Activated T-cell treated with anti-CD3 and anti-CD28 coated beads, Interleukin-2, amount 50 U/mL, for 72 hours (primary cell): ENCODE data around the gene TGIF1. TPM values are rescaled to one million over a fixed set of nuclear protein-coding genes. Genes with fewer than 3 reads are reported as not detected.

Source experiments
- ATAC-seq, 2 donors: fragments of 150-1000 bp; cut with Tn5 transposase; replicated peaks in 1 of 2; 2 replicates each; pipeline ENCODE4 v1.10.0; 2021; ENCODE audit warnings: moderate library complexity in 2 of 2, mild to moderate bottlenecking in 1 of 2
- DNase-seq, 2 donors: peaks; one replicate each; pipeline ENCODE4 v3.0.0; 2021 to 2022; ENCODE audit warnings: mixed read lengths in 1 of 2
- H3K27ac Mint-ChIP-seq: one replicate; pipeline ENCODE4 v1.8.0; 2022; ENCODE audit warnings: mild to moderate bottlenecking, moderate library complexity, mixed read lengths
- H3K27me3 Mint-ChIP-seq: one replicate; pipeline ENCODE4 v1.8.0; 2022; ENCODE audit warnings: low read depth, mixed read lengths
- H3K36me3 Mint-ChIP-seq, 2 donors: one replicate each; pipeline ENCODE4 v1.8.0; 2022; ENCODE audit warnings: mixed read lengths in 2 of 2, mild to moderate bottlenecking in 1 of 2; ENCODE audit not compliant: insufficient read depth in 2 of 2
- H3K4me1 Mint-ChIP-seq: one replicate; pipeline ENCODE4 v1.8.0; 2022; ENCODE audit warnings: low read depth, mixed read lengths
- H3K4me3 Mint-ChIP-seq, 2 donors: one replicate each; pipeline ENCODE4 v1.8.0; 2022; ENCODE audit warnings: mild to moderate bottlenecking in 2 of 2, mixed read lengths in 2 of 2, moderate library complexity in 2 of 2
- H3K9me3 Mint-ChIP-seq, 2 donors: one replicate each; pipeline ENCODE4 v1.8.0; 2022; ENCODE audit warnings: mixed read lengths in 2 of 2
- total RNA-seq, 2 donors: library from RNA; stranded (reverse); gene quantifications; one replicate each; pipeline ENCODE4 v1.2.3, GENCODE V29; 2022

Gene TGIF1
- total RNA-seq, 2 donors from 2014 or later, result 60.0 to 70.0 TPM

DNA sequence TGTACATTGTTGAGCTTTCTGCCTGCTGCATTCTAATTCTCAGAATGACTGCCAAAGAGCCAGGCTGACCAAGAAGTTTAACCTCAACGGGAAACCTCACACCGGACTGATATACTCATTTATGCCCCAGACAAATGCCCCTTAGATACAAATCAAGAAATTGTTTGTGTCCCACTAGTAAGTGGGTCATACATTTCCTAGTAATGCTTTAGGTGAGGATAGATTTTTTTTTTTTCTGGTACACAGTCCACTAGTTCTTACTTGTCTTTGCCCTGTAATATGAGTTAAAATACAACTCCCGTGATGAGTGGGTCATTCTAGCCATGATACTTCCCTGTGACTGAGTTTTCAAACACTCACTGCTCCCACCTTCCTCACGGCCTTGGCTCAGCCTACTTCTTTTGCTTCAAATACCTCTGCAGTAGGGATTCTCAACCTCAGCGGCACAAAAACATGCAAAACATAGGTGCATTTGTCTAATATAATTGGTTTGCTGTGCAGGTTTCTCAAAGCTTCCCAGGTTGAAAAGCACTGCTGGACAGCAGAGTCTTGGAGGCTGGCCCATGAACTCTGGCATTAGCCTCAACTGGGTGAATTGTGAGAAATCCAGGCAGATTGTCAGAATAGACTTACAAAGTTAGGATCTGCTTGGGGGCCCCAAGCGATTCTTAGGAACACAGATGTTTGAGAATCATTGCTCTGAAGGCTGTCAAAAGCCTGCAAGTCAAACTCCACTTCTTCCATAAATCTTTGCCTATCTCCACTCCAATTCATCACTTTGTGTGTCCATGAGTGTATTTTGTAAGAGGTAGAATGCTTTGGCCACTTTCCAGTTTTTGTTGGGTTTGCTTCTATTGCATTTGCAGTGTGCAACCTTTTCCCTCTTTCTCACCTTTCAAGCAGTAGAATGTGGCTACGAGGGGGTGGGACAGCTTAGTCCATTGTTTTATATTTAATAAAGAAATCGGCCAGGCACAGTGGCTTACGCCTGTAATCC, 35.5 kb downstream of the TGIF1 start:
- Mint-ChIP-seq H3K9me3 (no peaks in the 10 kb centered on the region), H3K27ac (no peak overlapping the region), H3K4me1 (peaks cover 11% of the 10 kb centered on the region), H3K36me3 (peaks cover 0 to 1% of the 10 kb centered on the region in 2 donors), H3K27me3 (peaks cover 9% of the 10 kb centered on the region), H3K4me3 (no peak overlapping the region)
- ATAC-seq, result peak; percentile 72 to 83
- DNase-seq, result peak in 1 of 2 donors; percentile 16

DNA sequence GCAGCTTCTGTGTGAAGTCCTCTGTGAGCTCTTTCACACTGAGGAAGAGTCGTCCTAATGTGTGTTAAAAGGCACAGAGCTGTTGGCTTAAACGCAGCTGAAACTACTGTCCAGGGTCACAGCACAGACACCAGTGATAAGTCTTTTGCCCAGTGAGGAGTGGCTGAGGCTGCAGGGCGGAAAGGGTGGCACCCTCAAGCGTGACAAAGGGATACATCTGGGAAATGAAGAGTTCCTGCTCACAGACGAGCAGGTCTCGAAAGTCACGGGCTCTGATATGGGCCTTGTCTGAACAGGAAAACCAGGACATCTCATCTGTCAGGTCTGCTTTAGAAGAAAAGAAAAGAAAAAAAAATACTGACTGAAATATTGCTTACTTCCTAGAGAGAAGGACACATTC, 36.5 kb downstream of the TGIF1 start:
- DNase-seq (no peak), ATAC-seq (no peak)
- H3K4me3 Mint-ChIP-seq, result no peak overlapping the region
- H3K27ac Mint-ChIP-seq, result no peak overlapping the region
- peaks cover 0 to 1% of the 10 kb centered on the region in 2 donors for H3K36me3 Mint-ChIP-seq
- peaks cover 9% of the 10 kb centered on the region for H3K27me3 Mint-ChIP-seq
- H3K9me3 Mint-ChIP-seq, result no peaks in the 10 kb centered on the region
- H3K4me1 Mint-ChIP-seq, result peaks cover 11% of the 10 kb centered on the region

DNA sequence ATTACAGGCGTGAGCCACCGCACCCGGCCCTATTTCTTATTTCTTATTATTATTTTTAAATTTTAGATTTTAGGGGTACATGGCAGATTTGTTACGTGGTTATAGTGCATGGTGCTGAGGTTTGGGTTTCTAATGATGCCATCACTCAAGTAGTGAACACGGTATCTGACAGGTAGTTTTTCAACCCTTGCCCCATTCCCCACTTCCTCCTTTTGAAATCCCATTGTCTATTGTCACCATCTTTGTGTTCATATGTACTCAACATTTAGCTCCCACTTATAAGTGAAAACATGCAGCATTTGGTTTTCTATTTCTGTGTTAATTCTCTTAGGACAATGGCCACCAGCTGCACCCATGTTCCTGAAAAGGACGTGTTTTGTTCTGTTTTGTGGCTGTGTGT, 39.5 kb downstream of the TGIF1 start:
- ATAC-seq, result no peak
- Mint-ChIP-seq H3K4me3 (no peak overlapping the region), H3K27ac (no peak overlapping the region), H3K36me3 (peaks cover 0 to 1% of the 10 kb centered on the region in 2 donors), H3K9me3 (no peaks in the 10 kb centered on the region), H3K27me3 (peaks cover 37% of the 10 kb centered on the region), H3K4me1 (peaks cover 24% of the 10 kb centered on the region)
- DNase-seq, result no peak

DNA sequence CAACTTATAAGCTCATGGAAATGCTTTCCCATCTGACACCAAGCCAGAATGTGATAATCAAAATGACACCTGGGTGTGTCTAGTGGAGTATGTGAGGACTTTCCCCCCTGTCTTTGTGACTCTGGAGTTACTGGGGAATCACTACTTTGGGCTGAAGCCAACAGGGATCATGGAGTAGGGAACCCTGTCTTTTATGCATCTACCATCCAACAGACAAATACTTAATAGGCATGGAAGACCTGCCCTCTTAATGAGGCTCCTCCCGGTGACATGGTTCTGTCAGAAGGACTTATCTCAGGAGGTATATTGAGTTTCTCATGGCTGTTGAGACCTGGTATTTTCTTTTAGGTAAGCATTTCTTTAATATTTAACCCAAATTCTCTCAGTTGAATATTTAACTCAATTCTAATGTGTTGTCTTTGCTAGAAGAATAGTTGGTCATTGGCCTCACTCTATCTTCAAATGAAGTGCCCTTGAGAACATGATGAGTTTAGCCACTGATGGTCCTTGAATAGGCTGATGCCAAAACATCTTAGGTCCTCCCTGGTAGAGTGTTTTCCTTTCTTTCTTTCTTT, 42.1 kb downstream of the TGIF1 start:
- peaks cover 18% of the 10 kb centered on the region for H3K4me1 Mint-ChIP-seq
- H3K27me3 Mint-ChIP-seq, result peaks cover 37% of the 10 kb centered on the region
- no peak for DNase-seq
- H3K4me3 Mint-ChIP-seq, result no peak overlapping the region
- H3K9me3 Mint-ChIP-seq, result no peaks in the 10 kb centered on the region
- ATAC-seq, result no peak
- peaks cover 0 to 1% of the 10 kb centered on the region in 2 donors for H3K36me3 Mint-ChIP-seq
- H3K27ac Mint-ChIP-seq, result no peak overlapping the region

DNA sequence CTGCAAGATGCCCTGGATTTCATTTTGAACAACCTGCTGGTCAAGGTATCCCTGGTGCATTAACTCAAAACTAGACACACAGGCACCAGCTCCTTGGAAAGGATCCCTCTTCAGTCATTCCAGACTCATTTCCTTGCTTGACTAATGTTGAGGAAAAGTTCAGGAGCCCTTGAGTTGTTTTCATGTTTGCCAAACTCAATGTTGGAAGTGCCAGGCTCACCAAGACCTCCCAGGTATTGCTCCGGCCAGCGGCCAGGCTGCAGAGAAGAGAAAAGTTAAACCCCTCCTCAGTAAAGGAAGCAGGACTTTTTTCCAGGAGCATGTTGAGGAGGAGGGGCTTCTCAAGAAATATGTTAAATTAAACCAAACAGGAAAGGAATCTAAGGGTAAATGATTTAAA, 42.7 kb downstream of the TGIF1 start:
- H3K9me3 Mint-ChIP-seq, result no peaks in the 10 kb centered on the region
- H3K27ac Mint-ChIP-seq, result no peak overlapping the region
- ATAC-seq (no peak), DNase-seq (no peak)
- no peak overlapping the region for H3K4me3 Mint-ChIP-seq
- H3K4me1 Mint-ChIP-seq, result peaks cover 18% of the 10 kb centered on the region
- peaks cover 0 to 1% of the 10 kb centered on the region in 2 donors for H3K36me3 Mint-ChIP-seq
- peaks cover 39% of the 10 kb centered on the region for H3K27me3 Mint-ChIP-seq

DNA sequence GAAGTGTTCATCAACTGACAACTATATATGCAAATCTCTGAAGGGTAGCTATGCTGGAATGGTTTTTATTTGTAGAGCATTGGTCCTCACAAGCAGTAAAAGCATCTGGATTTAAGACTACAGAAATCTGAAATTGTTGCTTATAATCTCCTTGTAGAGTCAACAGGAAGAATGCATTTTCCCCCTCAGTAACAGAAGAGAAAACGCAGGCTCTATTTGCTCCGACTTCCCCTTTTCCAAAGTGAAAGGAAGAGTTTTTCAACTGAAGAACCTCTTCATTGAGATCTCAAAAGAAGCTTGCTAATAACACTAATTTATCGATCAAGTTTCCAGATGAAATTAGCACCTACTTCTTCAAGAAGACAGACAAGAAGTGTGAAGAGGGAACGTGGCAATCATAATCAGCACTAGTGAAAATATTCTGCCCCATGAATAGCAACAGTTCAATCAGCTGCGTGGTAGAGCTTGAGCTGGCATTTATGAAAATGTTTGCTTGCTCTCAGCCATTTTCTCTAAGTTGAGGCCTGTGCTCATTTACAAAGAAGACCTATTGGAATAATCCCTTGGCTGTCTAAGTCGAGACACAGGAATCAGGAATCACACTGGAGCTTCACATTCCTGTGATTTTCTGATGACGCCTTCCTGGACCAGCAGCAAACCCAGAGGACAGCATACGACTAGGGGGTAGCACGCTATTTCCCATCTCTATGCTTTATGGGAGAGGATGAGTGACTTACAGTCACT, 43.7 kb downstream of the TGIF1 start:
- Mint-ChIP-seq H3K27me3 (peaks cover 49% of the 10 kb centered on the region), H3K4me1 (peaks cover 22% of the 10 kb centered on the region), H3K9me3 (no peaks in the 10 kb centered on the region), H3K4me3 (peak overlapping the region in 1 of 2 donors; percentile 12), H3K27ac (no peak overlapping the region), H3K36me3 (peaks cover 2 to 3% of the 10 kb centered on the region in 2 donors)
- ATAC-seq, result no peak
- no peak for DNase-seq

DNA sequence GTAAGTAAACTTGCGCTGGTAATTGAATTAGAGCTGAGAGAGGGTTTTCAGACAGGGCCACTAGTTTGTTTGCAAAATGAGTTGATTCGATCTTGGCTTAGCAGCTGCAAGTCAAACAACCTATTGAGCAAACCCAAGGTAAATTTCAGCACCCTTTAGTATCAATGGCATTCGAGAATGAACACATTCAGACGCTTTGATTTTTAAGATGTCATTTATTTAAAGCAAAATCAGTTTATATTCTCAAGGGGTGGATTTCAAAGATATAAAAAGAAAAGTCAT, 44.2 kb downstream of the TGIF1 start:
- peaks cover 3 to 4% of the 10 kb centered on the region in 2 donors for H3K36me3 Mint-ChIP-seq
- no peak overlapping the region for H3K27ac Mint-ChIP-seq
- H3K4me1 Mint-ChIP-seq, result peaks cover 24% of the 10 kb centered on the region
- H3K27me3 Mint-ChIP-seq, result peaks cover 54% of the 10 kb centered on the region
- ATAC-seq (no peak), DNase-seq (no peak)
- no peaks in the 10 kb centered on the region for H3K9me3 Mint-ChIP-seq
- no peak overlapping the region for H3K4me3 Mint-ChIP-seq

DNA sequence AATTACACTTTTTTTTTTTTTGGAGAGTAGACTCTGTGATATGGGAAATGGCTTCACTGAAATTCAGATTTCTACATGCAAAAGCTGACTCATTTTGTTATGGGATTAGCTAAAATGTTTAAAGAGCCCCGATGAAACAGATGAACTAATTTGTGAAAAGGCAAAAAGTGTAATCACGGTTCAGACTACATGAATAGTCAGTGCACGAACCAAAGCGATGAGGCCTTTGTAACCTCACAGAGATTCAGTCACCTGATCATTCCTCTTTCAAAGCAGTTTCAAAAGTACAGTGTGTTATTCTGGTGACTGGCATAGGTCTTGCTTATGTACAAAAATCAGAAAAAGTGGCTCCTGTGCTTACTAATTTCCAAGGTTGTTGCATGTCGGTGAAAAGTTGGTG, 44.6 kb downstream of the TGIF1 start:
- Mint-ChIP-seq H3K36me3 (peaks cover 3 to 4% of the 10 kb centered on the region in 2 donors), H3K27ac (no peak overlapping the region), H3K4me3 (no peak overlapping the region), H3K9me3 (no peaks in the 10 kb centered on the region), H3K4me1 (peaks cover 28% of the 10 kb centered on the region), H3K27me3 (peaks cover 55% of the 10 kb centered on the region)
- DNase-seq, result no peak
- no peak for ATAC-seq

DNA sequence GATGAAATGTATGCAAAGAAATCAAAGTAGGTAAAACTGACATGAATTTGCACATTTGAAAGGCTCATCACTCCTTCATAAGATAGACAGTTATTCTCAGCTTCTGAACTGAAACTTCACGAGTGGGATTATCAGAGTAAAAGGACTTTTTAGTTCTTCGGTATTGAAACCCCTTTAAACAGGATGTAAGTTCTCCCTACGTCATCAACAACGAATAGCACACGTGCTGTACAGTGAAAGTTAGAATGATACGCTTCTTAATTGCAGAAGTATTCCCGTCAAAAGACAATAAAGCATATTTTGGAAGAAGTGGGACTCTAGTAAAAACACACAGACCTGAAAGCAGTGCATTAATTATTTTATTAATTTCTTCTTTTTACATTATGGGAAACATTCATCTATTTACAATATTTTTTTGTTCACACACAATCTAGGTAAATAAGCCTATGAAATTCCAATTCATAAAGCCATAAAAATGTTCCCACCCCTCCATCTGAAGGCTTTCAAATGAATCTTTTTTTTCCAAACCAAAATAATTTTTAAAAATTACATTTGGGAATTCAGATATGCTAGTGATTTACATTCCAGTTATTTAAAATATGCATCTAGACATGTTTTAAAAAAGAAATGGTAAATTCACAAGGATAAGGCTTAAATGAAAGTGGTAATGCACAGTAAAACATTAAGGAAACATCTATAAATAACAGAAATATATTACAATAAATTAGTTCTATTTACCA, 45.9 kb downstream of the TGIF1 start:
- Mint-ChIP-seq H3K36me3 (peaks cover 2 to 3% of the 10 kb centered on the region in 2 donors), H3K27ac (no peak overlapping the region), H3K4me1 (peaks cover 33% of the 10 kb centered on the region), H3K9me3 (no peaks in the 10 kb centered on the region), H3K4me3 (peak overlapping the region in 1 of 2 donors; percentile 32), H3K27me3 (peaks cover 56% of the 10 kb centered on the region)
- no peak for DNase-seq
- ATAC-seq, result peak in 1 of 2 donors; percentile 30

DNA sequence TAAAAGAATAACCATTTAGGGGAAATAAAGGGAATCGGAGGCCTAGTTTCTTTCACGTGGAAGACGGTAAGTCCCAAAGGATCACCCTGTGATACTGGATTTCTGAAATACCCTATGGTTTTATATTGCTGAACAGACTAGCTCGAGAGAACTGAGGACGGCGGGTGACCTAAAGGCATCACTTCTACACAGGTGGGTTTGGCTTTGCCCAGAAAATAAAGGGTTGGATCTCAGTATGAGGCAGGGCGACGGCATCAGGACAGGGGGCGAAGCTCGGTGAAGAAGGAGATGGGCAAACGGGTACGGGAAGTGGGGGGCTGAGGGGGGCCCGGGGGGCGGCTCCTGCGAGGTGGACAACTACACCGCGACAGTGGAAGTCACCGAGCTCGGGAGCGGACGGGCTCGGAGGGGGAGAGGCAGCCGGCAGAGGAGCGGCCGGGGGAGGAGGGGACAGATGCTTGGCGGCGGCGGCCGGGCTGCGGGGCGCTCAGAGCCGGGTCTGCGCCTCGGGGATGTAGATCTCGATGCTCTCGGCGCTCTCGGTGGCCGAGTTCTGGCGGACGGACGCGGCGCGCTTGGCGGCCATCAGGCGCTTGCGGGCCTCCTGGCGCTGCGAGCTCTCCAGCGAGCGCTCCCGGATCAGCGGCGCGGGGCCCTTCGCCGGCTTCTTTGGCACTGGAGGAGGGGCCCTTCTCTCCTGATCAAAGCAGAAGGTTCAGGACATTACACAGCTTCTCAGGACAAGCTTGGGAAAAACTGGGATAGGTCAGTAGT, 48.9 kb downstream of the TGIF1 start:
- peak; percentile 57 to 60 for ATAC-seq
- Mint-ChIP-seq H3K27me3 (peaks cover 39% of the 10 kb centered on the region), H3K9me3 (no peaks in the 10 kb centered on the region)

DNA sequence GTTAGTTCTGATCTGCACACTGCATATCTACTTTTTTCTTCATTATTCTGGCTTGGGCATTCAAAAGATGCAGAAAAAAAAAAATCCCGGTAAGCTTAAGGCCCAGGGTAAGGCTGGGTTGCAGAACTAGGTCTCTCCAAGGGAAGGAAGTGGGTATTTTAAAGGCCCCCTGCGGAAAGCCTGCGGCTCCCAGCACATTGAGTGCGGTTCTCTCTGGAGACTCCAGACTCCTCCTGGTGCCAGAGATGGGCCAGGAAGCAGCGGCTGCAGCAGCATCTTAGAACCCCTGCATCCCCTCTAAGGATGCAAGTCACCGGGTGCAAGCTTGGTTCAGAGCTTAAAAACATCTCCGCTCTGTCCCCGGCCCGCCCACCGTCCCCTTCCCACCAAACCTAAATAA, 49.5 kb downstream of the TGIF1 start:
- Mint-ChIP-seq H3K9me3 (no peaks in the 10 kb centered on the region), H3K4me3 (peak overlapping the region; percentile 75 to 80), H3K27me3 (peaks cover 33% of the 10 kb centered on the region), H3K36me3 (peaks cover 2 to 3% of the 10 kb centered on the region in 2 donors), H3K4me1 (peaks cover 20% of the 10 kb centered on the region), H3K27ac (no peak overlapping the region)
- ATAC-seq, result peak; percentile 11
- no peak for DNase-seq

More for the DNA sequence above, 48.9 kb downstream of the TGIF1 start:
- DNase-seq, result peak; percentile 26 to 29
- Mint-ChIP-seq H3K4me1 (peaks cover 24% of the 10 kb centered on the region), H3K27ac (no peak overlapping the region), H3K36me3 (peaks cover 2 to 3% of the 10 kb centered on the region in 2 donors), H3K4me3 (peak overlapping the region; percentile 75 to 80)

DNA sequence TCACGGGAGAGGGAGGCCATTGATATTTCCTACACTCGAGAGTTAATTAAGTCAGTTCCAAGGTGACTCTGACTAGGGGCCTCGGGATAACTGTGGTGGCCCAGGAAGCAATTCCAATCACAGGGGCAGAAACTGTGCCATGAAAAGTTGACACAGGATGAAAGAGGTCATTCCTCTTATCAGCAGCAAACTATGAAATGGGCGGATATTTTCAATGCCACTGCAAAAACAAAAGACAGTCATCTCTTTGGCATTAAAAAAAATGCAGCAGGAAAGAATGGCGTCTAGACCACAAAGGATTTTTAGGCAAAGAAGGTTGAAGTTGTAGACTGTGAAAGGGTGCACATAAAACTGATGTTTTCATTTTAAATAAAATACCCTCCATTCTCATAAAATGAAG, 50.0 kb downstream of the TGIF1 start:
- Mint-ChIP-seq H3K27me3 (peaks cover 33% of the 10 kb centered on the region), H3K9me3 (no peaks in the 10 kb centered on the region), H3K36me3 (peaks cover 2 to 3% of the 10 kb centered on the region in 2 donors), H3K4me3 (peak overlapping the region in 1 of 2 donors; percentile 80), H3K27ac (no peak overlapping the region), H3K4me1 (peaks cover 20% of the 10 kb centered on the region)
- DNase-seq (no peak), ATAC-seq (no peak)
